ENCODE measurements around the gene AGAP9. TPM values are rescaled to one million over a fixed set of nuclear protein-coding genes. Genes with fewer than 3 reads are reported as not detected.
A peak's percentile ranks its signal among the peaks of the same experiment; 100 is the strongest.
"Not testable (repeated sequence)": the region's sequence is repeated elsewhere in the genome, so short reads cannot be mapped to it uniquely, and the experiment has no call there.

The AGAP9 gene
- total RNA-seq (2021; fragmentation: NEBNext Ultra II Directional; extraction: Animal tissue kit (Norgen Biotek cat#: 25700)): 1 to 10 TPM; 2.2 to 3.3 (median 3.0) TPM
- long read RNA-seq, partial matches to known transcripts: 1 of 1 reads
- long read RNA-seq, other reads (novel, unspliced or antisense): 0 of 1 reads

DNA sequence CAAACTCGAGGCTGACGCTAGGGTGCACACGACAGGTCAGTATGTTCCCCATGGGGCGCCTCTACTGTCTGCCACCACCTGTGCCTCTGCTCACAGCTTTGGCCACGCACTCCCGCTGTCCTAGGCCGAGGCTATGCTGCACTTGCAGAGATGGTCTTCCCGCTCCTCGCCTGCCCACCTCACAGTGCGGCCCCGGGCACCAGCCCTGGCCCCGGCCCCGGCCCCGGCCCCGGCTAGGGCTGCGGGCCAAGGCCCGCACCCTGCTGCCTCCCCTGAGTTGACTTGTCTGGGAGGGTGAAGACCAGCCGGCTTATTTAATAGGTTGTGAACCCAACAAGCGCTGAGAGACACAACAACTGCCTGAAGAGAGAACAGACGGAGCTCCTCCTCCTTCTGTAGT, at the start of gene AGAP9:
AGAP9 (minus strand) TSS at position 164 of the 400 bp plus-strand sequence; CDS start at position 52, 112 bp downstream.
- not testable (repeated sequence) for H3K4me1 Mint-ChIP-seq (ENCODE audit: low read depth); H3K9me3 Mint-ChIP-seq; H3K4me3 Mint-ChIP-seq; H3K27me3 Mint-ChIP-seq (ENCODE audit: insufficient read depth); H3K27ac Mint-ChIP-seq; DNase-seq; H3K36me3 Mint-ChIP-seq (ENCODE audit: low read depth)

DNA sequence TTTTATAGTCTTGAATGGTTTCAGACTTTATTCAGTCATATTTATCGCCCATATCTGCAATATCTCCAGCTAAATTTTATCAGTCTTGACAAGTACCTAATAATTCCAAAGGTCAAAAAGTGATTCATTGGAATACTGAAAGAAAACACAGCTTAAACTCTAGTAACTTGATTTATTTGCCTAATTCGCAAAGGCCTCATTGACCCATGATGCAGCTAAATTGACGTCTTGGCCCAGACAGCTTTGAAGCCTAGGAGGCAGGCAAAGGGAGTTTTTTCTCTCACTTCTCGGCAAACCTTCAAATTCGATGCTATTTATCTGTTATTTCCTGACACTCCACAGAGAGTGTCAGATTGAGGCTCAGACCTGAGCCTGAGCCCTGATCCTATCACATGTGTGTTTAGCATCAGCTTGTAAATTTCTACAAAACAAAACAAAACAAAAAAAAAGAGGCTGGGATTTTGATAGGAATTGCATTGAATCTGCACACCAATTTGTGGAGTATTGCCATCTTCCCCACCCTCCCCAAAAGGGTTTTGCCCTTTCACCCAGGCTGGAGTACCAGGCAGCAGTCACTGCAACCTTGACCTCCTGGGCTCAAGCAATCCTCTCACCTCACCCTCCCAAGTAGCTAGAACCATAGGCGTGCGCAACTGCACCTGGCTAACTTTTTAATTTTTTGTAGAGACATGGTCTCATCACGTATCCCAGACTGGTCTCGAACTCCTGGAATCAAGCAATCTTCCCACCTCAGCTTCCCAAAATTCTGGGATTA, 47.9 kb upstream of the AGAP9 start:
- not testable (repeated sequence) for H3K9me3 Mint-ChIP-seq; H3K27ac Mint-ChIP-seq; H3K27me3 Mint-ChIP-seq (ENCODE audit: insufficient read depth); DNase-seq; H3K4me3 Mint-ChIP-seq; H3K36me3 Mint-ChIP-seq (ENCODE audit: low read depth); H3K4me1 Mint-ChIP-seq (ENCODE audit: low read depth)

DNA sequence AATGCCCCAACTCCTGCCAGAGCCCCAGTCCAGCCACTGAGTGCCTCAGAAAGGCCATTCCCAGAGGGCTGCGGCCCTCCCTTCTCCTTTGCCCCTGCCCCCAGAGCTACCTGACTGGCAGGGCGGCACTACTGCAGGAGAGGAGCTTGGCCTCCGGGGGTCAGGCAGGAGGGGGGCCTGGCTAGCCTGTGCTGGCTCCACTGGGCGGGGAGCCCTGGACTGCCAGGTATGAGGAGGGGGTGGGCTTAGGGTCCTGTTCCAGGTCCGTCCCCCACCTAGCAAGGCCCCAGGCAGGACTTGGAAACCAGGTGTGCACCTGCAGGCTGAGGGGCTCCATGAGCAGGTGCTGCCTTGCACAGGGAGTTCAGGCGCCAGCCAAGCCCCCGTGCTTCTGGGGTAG, 43.3 kb upstream of the AGAP9 start:
- not testable (repeated sequence) for H3K4me1 Mint-ChIP-seq (ENCODE audit: low read depth); H3K27me3 Mint-ChIP-seq (ENCODE audit: insufficient read depth); DNase-seq; H3K9me3 Mint-ChIP-seq; H3K4me3 Mint-ChIP-seq; H3K27ac Mint-ChIP-seq; H3K36me3 Mint-ChIP-seq (ENCODE audit: low read depth)

DNA sequence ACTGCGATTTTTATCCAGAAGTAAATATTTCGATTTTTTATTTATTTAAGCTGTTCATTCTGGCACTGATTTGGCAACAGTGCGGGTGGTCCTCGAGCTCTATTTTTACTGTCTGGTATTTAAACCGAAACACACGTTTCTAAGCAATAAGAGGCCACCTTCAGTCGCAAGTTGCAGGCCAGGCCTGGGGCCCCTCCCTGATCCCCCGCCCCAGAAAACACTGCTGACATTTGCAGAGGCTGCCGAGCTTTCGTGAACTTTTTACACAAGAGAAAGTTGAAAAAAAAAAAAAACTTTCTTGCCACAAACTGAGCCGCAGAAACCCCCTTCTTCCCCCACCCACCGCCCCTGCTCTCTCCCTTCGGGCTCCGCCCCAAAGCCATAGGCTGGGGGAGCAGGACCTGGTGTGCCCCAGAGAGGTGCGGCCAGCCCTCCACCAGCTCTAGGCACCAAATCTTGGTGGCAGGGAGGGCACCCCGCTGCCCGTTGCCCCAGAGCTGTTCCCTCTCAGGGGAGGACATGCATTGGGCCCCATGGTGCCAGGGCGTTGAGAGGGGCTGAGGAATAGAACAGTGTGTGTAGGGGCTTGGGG, 42.8 kb upstream of the AGAP9 start:
- not testable (repeated sequence) for H3K36me3 Mint-ChIP-seq (ENCODE audit: low read depth); H3K4me1 Mint-ChIP-seq (ENCODE audit: low read depth); H3K27ac Mint-ChIP-seq; DNase-seq; H3K27me3 Mint-ChIP-seq (ENCODE audit: insufficient read depth); H3K9me3 Mint-ChIP-seq; H3K4me3 Mint-ChIP-seq

DNA sequence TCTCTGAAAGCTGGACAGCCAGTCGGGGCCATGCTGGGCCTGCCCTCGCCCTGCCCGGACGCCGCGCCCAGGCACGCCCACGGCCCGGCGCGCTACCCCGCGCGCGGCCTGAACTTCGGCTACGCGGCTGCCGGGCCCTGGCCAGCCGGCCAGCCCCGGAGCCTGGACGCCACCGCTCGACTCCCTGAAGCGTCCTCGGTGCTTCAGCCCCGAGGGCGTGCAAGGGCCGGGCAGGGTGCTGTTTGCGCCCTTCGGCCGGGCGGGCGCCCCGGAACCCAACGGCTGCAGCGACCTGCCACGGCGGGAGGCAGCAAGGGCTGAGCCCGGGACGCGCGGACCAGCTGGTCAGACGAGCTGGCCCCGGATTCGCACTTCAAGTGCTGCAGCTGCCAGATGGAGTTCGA, 42.1 kb upstream of the AGAP9 start:
- H3K4me3 Mint-ChIP-seq; H3K27ac Mint-ChIP-seq; H3K36me3 Mint-ChIP-seq (ENCODE audit: low read depth); H3K9me3 Mint-ChIP-seq; H3K4me1 Mint-ChIP-seq (ENCODE audit: low read depth); DNase-seq; H3K27me3 Mint-ChIP-seq (ENCODE audit: insufficient read depth): not testable (repeated sequence)

DNA sequence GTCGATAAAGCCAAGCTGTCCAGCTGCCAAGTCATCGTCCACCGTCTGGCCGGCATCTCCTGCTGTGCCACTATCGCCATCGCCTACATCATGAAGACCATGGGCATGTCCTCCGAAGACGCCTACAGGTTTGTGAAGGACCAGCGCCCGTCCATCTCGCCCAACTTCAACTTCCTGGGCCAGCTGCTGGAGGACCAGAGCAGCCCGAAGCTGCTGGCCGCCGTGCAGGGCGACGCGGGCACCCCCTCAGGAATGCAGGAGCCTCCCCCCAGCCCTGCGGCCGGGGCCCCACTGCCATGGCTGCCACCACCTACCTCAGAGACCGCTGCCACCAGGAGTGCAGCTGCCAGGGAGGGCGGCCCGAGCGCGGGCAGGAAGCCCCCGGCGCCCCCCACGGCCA, 41.5 kb upstream of the AGAP9 start:
- H3K9me3 Mint-ChIP-seq; DNase-seq; H3K4me1 Mint-ChIP-seq (ENCODE audit: low read depth); H3K36me3 Mint-ChIP-seq (ENCODE audit: low read depth); H3K27me3 Mint-ChIP-seq (ENCODE audit: insufficient read depth); H3K4me3 Mint-ChIP-seq; H3K27ac Mint-ChIP-seq: not testable (repeated sequence)

DNA sequence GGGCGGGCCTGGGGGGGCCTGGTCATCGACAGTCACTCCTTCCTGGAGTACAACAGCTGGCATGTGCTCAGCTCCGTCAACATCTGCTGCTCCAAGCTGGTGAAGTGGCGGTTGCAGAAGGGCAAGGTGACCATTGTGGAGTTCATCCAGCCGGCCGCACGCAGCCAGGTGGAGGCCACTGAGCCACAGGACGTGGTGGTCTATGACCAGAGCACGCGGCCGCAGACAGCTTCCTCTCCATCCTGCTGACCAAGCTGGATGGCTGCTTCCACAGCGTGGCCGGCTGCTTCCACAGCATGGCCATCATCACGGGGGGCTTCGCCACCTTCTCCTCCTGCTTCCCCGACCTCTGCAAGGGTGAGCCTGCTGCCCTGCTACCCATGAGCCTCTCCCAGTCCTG, 40.9 kb upstream of the AGAP9 start:
- H3K27me3 Mint-ChIP-seq (ENCODE audit: insufficient read depth); H3K27ac Mint-ChIP-seq; H3K9me3 Mint-ChIP-seq; DNase-seq; H3K4me1 Mint-ChIP-seq (ENCODE audit: low read depth); H3K4me3 Mint-ChIP-seq; H3K36me3 Mint-ChIP-seq (ENCODE audit: low read depth): not testable (repeated sequence)

DNA sequence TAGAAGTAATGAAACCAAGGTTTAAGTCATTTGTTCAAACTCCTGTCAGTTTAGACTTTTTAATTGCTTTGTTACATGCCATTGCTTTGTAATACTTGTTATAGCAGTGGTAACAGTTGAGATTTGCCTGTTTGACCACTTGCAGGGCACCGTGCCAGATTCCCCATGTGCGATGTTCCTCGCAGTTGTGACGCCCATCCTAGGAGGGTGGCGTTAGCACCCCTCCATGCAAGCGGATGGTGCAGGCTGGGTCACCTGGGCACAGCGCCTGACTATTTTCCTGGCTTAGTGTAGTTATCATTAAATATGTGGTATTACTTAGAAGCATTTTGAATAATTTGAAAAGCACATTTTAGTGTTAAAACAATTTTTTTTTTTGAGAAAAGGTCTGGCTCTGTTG, 37.0 kb upstream of the AGAP9 start:
- not testable (repeated sequence) for H3K4me3 Mint-ChIP-seq; H3K36me3 Mint-ChIP-seq (ENCODE audit: low read depth); DNase-seq; H3K27me3 Mint-ChIP-seq (ENCODE audit: insufficient read depth); H3K9me3 Mint-ChIP-seq; H3K27ac Mint-ChIP-seq
- H3K4me1 Mint-ChIP-seq (ENCODE audit: low read depth): peaks cover 29% of the 10 kb centered on the region

DNA sequence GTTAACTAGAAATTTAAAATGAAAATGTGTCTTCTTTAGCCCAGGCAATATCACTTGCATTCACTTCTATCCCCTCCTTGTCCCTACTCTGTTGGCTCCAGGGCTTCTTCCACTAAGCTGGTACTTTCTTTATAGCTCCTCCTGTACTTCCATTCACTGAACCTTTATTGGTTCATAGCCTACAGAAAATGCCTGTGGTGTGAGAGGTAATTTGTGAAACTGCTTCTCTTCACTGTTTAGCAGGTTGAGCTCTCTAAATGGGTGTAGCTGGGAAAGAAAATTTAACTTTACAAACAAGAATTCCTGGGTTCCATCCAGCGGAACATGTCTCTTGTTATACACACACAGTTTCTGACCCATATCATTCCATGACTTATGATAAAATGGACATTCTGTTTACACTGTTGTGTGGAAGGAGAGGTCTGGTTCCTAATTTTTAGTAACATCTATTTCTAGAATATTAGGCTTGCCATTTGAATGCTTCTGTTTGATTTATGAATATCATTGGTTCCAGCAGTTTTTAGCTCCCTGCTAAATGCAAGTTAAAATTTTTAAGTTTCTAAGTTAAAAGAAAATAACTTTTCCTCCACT, 36.4 kb upstream of the AGAP9 start:
- not testable (repeated sequence) for H3K27me3 Mint-ChIP-seq (ENCODE audit: insufficient read depth); H3K9me3 Mint-ChIP-seq; DNase-seq; H3K36me3 Mint-ChIP-seq (ENCODE audit: low read depth); H3K4me3 Mint-ChIP-seq
- H3K27ac Mint-ChIP-seq: peak overlapping the region; percentile 99; the same call in 1 of the 2 replicates
- H3K4me1 Mint-ChIP-seq (ENCODE audit: low read depth): peaks cover 32% of the 10 kb centered on the region

DNA sequence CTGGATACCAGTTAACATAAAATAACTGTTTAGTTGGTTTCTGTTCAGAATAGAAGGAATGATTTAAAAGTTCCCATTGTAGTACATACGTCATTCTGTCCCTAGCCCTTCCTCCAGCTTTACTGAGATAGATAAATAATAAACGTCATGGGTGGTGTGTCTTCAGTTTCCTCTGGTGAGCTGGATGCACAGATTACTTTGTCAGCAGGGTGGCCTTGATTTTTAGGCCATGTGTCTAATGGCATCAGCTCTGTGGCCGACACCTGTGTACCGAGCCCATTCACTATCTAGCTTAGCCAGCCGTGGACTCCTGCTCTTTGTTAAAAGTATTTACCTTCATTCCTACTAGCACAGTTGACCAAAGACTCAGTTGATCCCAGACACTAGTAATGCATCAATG, 34.7 kb upstream of the AGAP9 start:
- Mint-ChIP-seq H3K27ac (peak overlapping the region; percentile 99), H3K4me3 (peak overlapping the region; percentile 68), H3K4me1 (ENCODE audit: low read depth) (peaks cover 32% of the 10 kb centered on the region)
- H3K36me3 Mint-ChIP-seq (ENCODE audit: low read depth); H3K9me3 Mint-ChIP-seq; H3K27me3 Mint-ChIP-seq (ENCODE audit: insufficient read depth): not testable (repeated sequence)
- peak; percentile 70 for DNase-seq

DNA sequence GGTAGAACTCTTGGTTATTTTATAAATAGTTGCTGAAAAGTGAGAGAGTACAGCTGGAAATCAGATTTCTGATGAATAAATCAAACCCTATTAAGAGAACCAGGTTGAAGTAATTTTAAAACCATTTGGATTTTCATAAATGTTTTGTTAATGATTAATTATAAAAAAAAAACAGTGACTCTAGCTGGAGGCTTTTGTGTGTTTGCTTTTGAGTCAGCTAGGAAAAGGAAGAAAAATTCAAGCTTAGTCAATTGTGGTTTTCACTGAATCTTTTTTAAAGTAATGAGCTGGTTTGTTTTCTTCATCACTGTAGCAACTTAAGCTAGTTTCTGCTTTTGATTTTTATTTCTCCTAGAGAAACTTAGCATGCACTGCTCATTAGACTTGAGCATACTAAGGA, 34.2 kb upstream of the AGAP9 start:
- Mint-ChIP-seq H3K4me3 (peak overlapping the region; percentile 68), H3K4me1 (ENCODE audit: low read depth) (peaks cover 32% of the 10 kb centered on the region), H3K27ac (peak overlapping the region; percentile 99)
- not testable (repeated sequence) for H3K9me3 Mint-ChIP-seq; H3K27me3 Mint-ChIP-seq (ENCODE audit: insufficient read depth); H3K36me3 Mint-ChIP-seq (ENCODE audit: low read depth)
- peak; percentile 76 for DNase-seq

DNA sequence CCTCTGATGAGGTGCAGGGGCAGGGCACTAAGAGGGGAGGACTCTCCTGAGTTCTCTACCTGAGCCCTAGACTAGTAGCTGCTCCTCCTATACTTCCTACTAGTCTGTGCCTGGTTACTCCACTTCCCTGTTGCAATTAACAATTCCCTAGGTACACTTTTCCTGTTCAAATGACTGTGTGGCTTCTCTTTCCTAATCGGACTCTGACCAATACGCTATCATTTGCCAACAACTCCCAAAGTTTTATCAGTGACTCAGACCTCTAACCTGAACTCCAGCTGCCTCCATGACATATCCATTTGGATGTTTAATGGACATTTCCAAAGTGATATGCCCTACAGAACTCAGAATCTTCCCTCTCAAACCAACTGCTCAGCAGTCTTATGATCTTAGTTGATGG, 31.9 kb upstream of the AGAP9 start:
- not testable (repeated sequence) for H3K36me3 Mint-ChIP-seq (ENCODE audit: low read depth); H3K27ac Mint-ChIP-seq; H3K27me3 Mint-ChIP-seq (ENCODE audit: insufficient read depth); H3K9me3 Mint-ChIP-seq; H3K4me3 Mint-ChIP-seq; DNase-seq
- H3K4me1 Mint-ChIP-seq (ENCODE audit: low read depth): peaks cover 32% of the 10 kb centered on the region

DNA sequence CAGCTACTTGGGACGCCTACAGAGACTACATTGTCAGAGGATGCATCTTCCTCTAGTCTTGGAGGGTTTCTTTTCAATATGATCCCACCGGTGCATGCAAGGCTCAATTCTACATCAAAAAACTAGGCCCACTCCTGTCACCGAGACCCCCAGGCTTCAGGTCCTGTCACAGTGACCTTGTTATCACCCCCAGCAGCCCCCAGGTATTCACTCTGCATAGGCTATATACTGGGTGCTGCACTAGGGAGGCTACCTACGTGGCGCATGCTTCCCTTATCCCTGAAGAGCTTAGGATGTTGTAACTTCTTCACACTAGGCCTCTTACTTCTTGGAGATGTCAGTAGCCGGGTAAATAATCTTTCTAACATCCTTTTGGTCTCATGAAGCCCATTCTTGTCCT, 31.1 kb upstream of the AGAP9 start:
- H3K27me3 Mint-ChIP-seq (ENCODE audit: insufficient read depth); H3K9me3 Mint-ChIP-seq; H3K4me3 Mint-ChIP-seq; H3K36me3 Mint-ChIP-seq (ENCODE audit: low read depth); H3K27ac Mint-ChIP-seq; DNase-seq: not testable (repeated sequence)
- peaks cover 30% of the 10 kb centered on the region for H3K4me1 Mint-ChIP-seq (ENCODE audit: low read depth)

DNA sequence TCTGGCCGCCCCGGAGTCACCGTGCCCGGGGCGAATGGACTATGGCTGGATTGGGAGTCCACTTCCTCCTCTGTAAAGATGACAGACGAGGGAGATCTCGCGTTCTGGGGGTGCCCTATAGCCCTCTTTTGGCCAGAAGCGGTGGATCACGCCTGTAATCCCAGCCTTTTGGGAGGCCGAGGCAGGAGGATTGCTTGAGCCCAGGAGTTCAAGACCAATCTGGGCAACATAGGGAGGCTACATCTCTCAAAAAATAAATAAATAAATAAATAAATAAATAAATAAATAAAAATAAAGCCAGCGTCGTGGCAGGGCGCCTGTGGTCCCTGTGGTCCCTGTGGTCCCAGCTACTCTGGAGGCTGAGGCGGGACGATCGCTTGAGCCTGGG, 30.4 kb upstream of the AGAP9 start:
- Mint-ChIP-seq H3K4me3 (peak overlapping the region; percentile 77), H3K27ac (peak overlapping the region; percentile 96), H3K4me1 (ENCODE audit: low read depth) (peaks cover 23% of the 10 kb centered on the region)
- DNase-seq; H3K36me3 Mint-ChIP-seq (ENCODE audit: low read depth); H3K9me3 Mint-ChIP-seq; H3K27me3 Mint-ChIP-seq (ENCODE audit: insufficient read depth): not testable (repeated sequence)

Data from HFFc6 (cell line).